HUES48 (cell line): ENCODE results near the gene SP2.
A peak's percentile ranks its signal among the peaks of the same experiment; 100 is the strongest.

Experiments used
- H3K27ac ChIP-seq: one replicate; pipeline ENCODE4 v1.7.0; 2013; ENCODE audit warnings: low read depth, low read length, inconsistent platforms
- H3K27me3 ChIP-seq: 2 replicates; pipeline ENCODE4 v1.6.1; 2013; ENCODE audit warnings: mild to moderate bottlenecking, low read length; ENCODE audit not compliant: control insufficient read depth, insufficient read depth
- H3K36me3 ChIP-seq: 2 replicates; pipeline ENCODE4 v1.6.1; 2013; ENCODE audit warnings: low read length; ENCODE audit not compliant: control insufficient read depth, insufficient read depth
- H3K4me1 ChIP-seq: 2 replicates; pipeline ENCODE4 v1.6.1; 2013; ENCODE audit warnings: mild to moderate bottlenecking, low read length; ENCODE audit not compliant: control insufficient read depth, insufficient read depth
- H3K4me3 ChIP-seq: 2 replicates; pipeline ENCODE4 v1.5.1; 2013; ENCODE audit warnings: mild to moderate bottlenecking, low read depth, low read length
- H3K9ac ChIP-seq: 2 replicates; pipeline ENCODE4 v1.6.1; 2013; ENCODE audit warnings: mild to moderate bottlenecking, low read depth, low read length, moderate library complexity
- H3K9me3 ChIP-seq: 2 replicates; pipeline ENCODE4 v1.6.1; 2013; ENCODE audit warnings: low read length; ENCODE audit not compliant: control insufficient read depth, insufficient read depth

The SP2 gene

GRCh38 chr17:47945080-47945479, 49.0 kb downstream of the SP2 start:
- Histone ChIP-seq H3K4me1 (0 out of 2 replicates have a peak, but pooled peaks cover 7% of the 10 kb centered on the region), H3K36me3 (peaks cover 15% of the 10 kb centered on the region; the same call in 1 of the 2 replicates), H3K4me3 (no peak overlapping the region), H3K27ac (no peak overlapping the region), H3K9me3 (0 out of 2 replicates have a peak, but pooled peaks cover 4% of the 10 kb centered on the region), H3K27me3 (peaks cover 11% of the 10 kb centered on the region), H3K9ac (no peak overlapping the region)

DNA sequence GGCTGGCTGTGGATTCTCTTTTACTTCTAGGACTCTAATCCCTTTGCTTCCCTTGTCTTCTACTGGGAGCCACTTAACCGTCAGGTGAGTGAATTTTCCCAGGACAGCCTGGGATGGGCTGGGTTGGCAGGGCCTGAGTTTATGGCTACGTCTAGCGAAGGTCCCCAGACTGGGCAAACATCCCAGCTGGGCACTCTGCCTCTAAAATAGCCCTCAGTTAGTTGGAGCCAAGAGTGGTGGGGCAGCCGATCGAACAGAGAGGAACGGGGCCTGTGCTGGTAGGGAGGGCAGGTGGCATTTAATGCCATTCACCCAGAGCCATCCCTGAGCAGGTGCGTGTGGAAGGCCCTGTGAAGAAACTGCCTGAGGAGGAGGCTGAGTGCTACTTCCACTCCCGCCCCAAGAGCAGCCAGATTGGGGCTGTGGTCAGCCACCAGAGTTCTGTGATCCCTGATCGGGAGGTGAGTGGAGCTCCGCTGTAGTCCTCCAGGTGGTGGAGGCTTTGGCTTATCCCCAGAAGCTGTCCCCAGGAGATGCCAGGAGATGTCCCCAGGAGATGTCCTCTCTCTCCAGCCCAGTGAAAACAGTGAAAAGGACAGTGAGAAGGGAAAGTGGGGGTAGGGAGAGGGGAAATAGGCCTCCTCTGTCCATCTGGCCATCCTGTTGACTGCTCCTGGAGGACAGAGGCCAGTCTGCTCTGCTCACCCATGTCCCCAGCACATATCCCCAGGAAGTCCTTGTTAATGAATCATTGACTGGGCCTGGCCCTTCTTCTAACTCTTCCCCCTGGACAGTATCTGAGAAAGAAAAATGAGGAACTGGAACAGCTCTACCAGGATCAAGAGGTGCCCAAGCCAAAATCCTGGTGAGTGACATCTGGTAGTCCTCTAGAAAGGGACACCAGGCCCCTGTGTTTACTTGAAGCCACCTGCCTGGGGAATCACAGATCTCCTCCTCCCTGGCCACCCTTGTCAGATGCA, 49.8 kb downstream of the SP2 start:
- Histone ChIP-seq H3K4me3 (no peak overlapping the region), H3K27me3 (peaks cover 4% of the 10 kb centered on the region), H3K9me3 (0 out of 2 replicates have a peak, but pooled peaks cover 3% of the 10 kb centered on the region), H3K4me1 (0 out of 2 replicates have a peak, but pooled peaks cover 7% of the 10 kb centered on the region), H3K27ac (no peak overlapping the region), H3K36me3 (peaks cover 15% of the 10 kb centered on the region; the same call in 1 of the 2 replicates), H3K9ac (no peak overlapping the region)

GRCh38 chr17:47946516-47946915, 50.5 kb downstream of the SP2 start:
- H3K36me3 ChIP-seq: peaks cover 15% of the 10 kb centered on the region; the same call in 1 of the 2 replicates
- H3K27me3 ChIP-seq: no peaks in the 10 kb centered on the region
- H3K4me3 ChIP-seq: no peak overlapping the region
- 0 out of 2 replicates have a peak, but pooled peaks cover 7% of the 10 kb centered on the region for H3K4me1 ChIP-seq
- H3K27ac ChIP-seq: no peak overlapping the region
- H3K9me3 ChIP-seq: no peaks in the 10 kb centered on the region
- no peak overlapping the region for H3K9ac ChIP-seq

DNA sequence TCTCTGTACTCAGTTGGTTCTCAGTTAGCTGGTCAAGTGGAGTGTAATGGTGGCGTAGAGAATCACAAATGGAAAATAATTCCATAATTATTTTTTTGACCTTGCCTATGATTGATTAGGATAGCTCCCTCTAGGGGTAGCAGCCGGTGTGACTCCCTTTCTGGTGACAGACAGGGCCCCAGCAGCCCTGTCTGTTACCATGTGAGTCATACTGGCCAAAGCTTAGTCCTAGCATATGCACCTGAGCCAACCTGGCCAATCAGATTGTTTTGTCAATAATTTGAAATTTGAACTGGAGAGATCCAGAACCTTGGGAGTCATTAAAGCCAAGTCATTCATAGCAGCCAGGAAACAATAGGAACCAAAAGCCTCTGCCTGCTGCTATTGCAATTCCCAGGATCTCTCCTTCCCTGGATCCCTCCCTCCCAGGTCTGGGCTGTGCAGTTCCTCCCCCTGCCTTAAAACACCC, 50.9 kb downstream of the SP2 start:
- Histone ChIP-seq H3K27ac (no peak overlapping the region), H3K9me3 (no peaks in the 10 kb centered on the region), H3K9ac (no peak overlapping the region), H3K36me3 (peaks cover 15% of the 10 kb centered on the region; the same call in 1 of the 2 replicates), H3K27me3 (no peaks in the 10 kb centered on the region), H3K4me3 (no peak overlapping the region), H3K4me1 (0 out of 2 replicates have a peak, but pooled peaks cover 7% of the 10 kb centered on the region)

- H3K4me3 ChIP-seq: no peak overlapping the region
- H3K4me1 ChIP-seq: 0 out of 2 replicates have a peak, but pooled peaks cover 7% of the 10 kb centered on the region
- H3K27me3 ChIP-seq: no peaks in the 10 kb centered on the region
- no peak overlapping the region for H3K27ac ChIP-seq
- peaks cover 15% of the 10 kb centered on the region; the same call in 1 of the 2 replicates for H3K36me3 ChIP-seq
- H3K9me3 ChIP-seq: no peaks in the 10 kb centered on the region
- no peak overlapping the region for H3K9ac ChIP-seq
Observed at GRCh38 chr17:47948706-47949196, 52.7 kb downstream of the SP2 start.

GRCh38 chr17:47949197-47949759, 53.2 kb downstream of the SP2 start:
- Histone ChIP-seq H3K27me3 (no peaks in the 10 kb centered on the region), H3K27ac (no peak overlapping the region), H3K4me1 (0 out of 2 replicates have a peak, but pooled peaks cover 7% of the 10 kb centered on the region), H3K4me3 (peak overlapping the region; percentile 21; the same call in 1 of the 2 replicates), H3K9me3 (no peaks in the 10 kb centered on the region), H3K9ac (no peak overlapping the region), H3K36me3 (peaks cover 15% of the 10 kb centered on the region; the same call in 1 of the 2 replicates)

DNA sequence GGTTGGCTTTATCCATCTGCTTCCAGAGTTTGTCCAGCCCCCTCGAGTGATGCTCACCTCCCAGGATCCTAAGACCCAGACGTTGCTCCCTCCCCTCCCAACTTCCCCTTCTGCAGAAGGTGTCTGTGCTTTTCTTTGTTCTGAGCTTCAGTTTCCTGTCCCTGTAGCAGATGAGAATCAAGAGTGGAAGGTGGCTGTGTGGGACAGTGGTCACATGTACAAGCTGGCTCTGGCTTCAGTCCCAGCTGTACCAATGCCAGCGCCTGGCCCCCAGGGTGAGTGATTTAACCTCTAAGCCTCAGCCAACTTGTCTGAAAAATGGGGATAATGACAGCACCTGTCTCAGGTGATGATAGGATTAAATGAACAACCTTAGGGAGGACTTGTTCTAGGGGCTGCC, 53.9 kb downstream of the SP2 start:
- Histone ChIP-seq H3K27ac (no peak overlapping the region), H3K9ac (no peak overlapping the region), H3K36me3 (peaks cover 11% of the 10 kb centered on the region; the same call in 1 of the 2 replicates), H3K4me3 (no peak overlapping the region), H3K9me3 (no peaks in the 10 kb centered on the region), H3K27me3 (no peaks in the 10 kb centered on the region), H3K4me1 (0 out of 2 replicates have a peak, but pooled peaks cover 7% of the 10 kb centered on the region)

DNA sequence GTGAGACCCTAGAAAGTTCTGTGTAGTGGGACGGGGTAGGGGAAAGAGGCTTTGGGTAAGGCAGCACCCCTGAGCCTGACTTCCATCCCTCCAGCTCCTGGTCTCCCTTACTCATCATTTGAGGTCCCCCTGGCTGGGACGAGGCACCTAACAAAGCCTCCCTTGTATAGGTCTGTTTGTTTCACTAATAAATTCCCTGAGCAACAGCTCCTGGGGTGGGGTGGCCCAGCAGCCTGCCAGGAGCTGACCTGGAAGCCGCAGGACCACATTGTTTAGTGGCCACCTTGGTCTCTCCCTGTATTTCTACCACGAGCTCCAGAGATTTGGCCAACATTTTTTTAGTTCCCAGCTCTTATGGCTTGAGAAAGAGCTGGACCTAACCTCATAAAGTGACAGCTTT, 54.4 kb downstream of the SP2 start:
- no peak overlapping the region for H3K4me3 ChIP-seq
- H3K27me3 ChIP-seq: no peaks in the 10 kb centered on the region
- H3K27ac ChIP-seq: no peak overlapping the region
- no peak overlapping the region for H3K9ac ChIP-seq
- H3K36me3 ChIP-seq: peaks cover 11% of the 10 kb centered on the region; the same call in 1 of the 2 replicates
- H3K9me3 ChIP-seq: no peaks in the 10 kb centered on the region
- H3K4me1 ChIP-seq: 0 out of 2 replicates have a peak, but pooled peaks cover 7% of the 10 kb centered on the region

DNA sequence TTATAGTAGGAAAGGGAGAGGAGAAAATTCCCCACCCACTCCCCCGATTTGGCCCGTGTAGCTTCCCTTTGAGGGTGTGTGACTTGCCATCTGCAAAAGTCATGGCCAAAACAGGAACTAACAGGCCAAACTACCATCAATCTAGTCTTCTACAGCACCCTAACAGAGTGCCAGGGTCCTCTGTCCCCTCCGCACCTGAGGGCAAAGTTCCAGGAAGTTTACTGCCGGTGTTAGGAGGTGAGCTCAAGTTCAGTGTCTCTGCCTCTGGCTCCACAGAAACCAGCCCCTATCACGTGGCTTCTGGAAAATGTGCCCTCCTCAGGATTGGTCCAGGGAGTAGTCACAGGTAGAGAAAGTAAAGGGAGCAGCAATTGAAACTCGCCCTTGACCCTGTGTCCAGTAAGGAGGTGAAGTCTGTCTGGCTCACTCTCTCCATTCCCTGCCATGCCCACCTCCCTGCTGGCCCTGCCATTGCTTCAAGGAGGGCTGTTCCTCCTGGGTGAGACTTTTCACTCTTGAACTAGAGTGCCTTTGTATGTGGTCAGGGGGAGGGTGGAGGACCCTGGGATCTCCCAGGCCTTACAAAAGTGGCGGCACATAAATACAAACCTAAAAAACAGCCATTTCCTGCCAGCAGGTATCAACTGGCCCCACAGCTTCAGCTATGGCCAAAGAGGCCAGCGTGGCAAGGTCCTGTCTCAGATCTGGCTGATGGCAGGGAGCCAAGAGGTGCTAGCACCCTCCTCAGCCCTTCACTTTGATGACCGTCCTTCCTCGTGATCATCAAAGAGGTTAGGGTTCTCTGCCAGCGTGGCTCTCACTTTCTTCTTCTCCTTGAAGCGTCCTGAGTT, 56.4 kb downstream of the SP2 start:
- Histone ChIP-seq H3K27me3 (no peaks in the 10 kb centered on the region), H3K4me3 (no peak overlapping the region), H3K27ac (no peak overlapping the region), H3K4me1 (peaks cover 7% of the 10 kb centered on the region), H3K9ac (no peak overlapping the region), H3K36me3 (peaks cover 3% of the 10 kb centered on the region; the same call in 1 of the 2 replicates), H3K9me3 (no peaks in the 10 kb centered on the region)

GRCh38 chr17:47953909-47954308, 57.9 kb downstream of the SP2 start:
- no peak overlapping the region for H3K4me3 ChIP-seq
- no peaks in the 10 kb centered on the region for H3K27me3 ChIP-seq
- no peak overlapping the region for H3K27ac ChIP-seq
- no peaks in the 10 kb centered on the region for H3K9me3 ChIP-seq
- H3K36me3 ChIP-seq: no peaks in the 10 kb centered on the region
- peaks cover 15% of the 10 kb centered on the region for H3K4me1 ChIP-seq
- H3K9ac ChIP-seq: no peak overlapping the region
